A673 (cell line): ENCODE measurements around the gene MIEN1.

Source experiments
- EZH2 ChIP-seq: fragments of 200-600 bp; sonication (generic); IDR thresholded peaks from 2 replicates; pipeline ENCODE4 v1.6.1; 2017; ENCODE audit warnings: borderline replicate concordance, low read depth, mild to moderate bottlenecking, mixed read lengths, antibody characterized with exemption, low read length; ENCODE audit not compliant: poor library complexity, severe bottlenecking
- TF ChIP-seq, protein P1 (sequence below): fragments of 300-800, 200-600 bp; sonication (generic); conservative IDR thresholded peaks from 2 replicates; pipeline ENCODE4 v1.5.1; 2017; ENCODE audit warnings: low read depth, mild to moderate bottlenecking, antibody characterized with exemption, low read length, moderate library complexity, mixed read lengths

DNA sequence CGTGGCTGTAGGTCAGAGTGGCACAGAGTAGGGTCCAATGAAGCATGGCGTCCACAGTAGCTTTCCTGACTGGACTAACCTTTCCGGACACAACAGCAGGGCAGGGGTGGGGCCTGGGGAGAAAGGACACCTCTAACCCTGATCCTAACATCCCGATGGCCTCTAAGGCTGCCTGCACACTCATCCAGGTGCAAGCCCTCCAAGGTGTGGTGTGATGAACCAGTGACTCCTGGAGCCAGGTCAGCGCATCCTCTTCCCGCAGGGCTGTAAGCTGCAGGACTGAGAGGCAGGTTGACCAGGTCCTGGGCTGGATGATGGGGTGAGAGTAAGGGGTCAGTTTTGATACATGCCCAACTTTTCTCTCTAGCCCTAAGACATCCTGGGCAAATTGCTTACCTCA is 33.6 kb downstream of the MIEN1 start:
- TF ChIP-seq, protein P1, sequence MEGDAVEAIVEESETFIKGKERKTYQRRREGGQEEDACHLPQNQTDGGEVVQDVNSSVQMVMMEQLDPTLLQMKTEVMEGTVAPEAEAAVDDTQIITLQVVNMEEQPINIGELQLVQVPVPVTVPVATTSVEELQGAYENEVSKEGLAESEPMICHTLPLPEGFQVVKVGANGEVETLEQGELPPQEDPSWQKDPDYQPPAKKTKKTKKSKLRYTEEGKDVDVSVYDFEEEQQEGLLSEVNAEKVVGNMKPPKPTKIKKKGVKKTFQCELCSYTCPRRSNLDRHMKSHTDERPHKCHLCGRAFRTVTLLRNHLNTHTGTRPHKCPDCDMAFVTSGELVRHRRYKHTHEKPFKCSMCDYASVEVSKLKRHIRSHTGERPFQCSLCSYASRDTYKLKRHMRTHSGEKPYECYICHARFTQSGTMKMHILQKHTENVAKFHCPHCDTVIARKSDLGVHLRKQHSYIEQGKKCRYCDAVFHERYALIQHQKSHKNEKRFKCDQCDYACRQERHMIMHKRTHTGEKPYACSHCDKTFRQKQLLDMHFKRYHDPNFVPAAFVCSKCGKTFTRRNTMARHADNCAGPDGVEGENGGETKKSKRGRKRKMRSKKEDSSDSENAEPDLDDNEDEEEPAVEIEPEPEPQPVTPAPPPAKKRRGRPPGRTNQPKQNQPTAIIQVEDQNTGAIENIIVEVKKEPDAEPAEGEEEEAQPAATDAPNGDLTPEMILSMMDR = no peak
- no peak for TF ChIP-seq EZH2
